ENCODE data around the gene CLCN1. TPM values are rescaled to one million over a fixed set of nuclear protein-coding genes. Genes with fewer than 3 reads are reported as not detected.

CLCN1 gene
- total and polyA plus RNA-seq, 2 of the 4 experiments (the other 2 are of a cell fraction), result not detected

GRCh38 chr7:143368387-143368786, 52.5 kb downstream of the CLCN1 start:
- Histone ChIP-seq H3K14ac (replicated peaks; ENCODE audit: low read depth, low read length) (no peak overlapping the region), H2BK120ac (ENCODE audit: low read depth, low read length) (no peak overlapping the region), H2AK9ac (replicated peaks; ENCODE audit: low read depth, low read length, poor library complexity) (no peak overlapping the region), H3K4me3 (ENCODE audit: insufficient read depth, low read depth, low read length) (no peak overlapping the region), H3K79me1 (ENCODE audit: low read depth in 1 of 2, low read length in 2 of 2) (no peaks in the 10 kb centered on the region), H3K23ac (ENCODE audit: low read depth, low read length) (no peak overlapping the region), H3K9ac (ENCODE audit: low read depth, low read length) (no peak overlapping the region), H2BK20ac (ENCODE audit: low read depth, low read length) (no peak overlapping the region), H3K4ac (ENCODE audit: low read depth, low read length) (no peak overlapping the region), H3K27me3 (ENCODE audit: control insufficient read depth, insufficient read depth, low read length) (peaks cover 21% of the 10 kb centered on the region), H4K8ac (ENCODE audit: low read depth in 2 of 2, low read length in 2 of 2) (no peak overlapping the region), H3K9me3 (ENCODE audit: control insufficient read depth, insufficient read depth, low read length) (no peaks in the 10 kb centered on the region), H4K5ac (ENCODE audit: low read depth, low read length) (no peak overlapping the region), H3K18ac (ENCODE audit: low read depth, low read length) (no peak overlapping the region), H3K4me2 (ENCODE audit: low read depth, low read length) (no peak overlapping the region), H2AK5ac (ENCODE audit: low read depth, low read length) (no peak overlapping the region), H2BK15ac (ENCODE audit: low read depth, low read length) (no peak overlapping the region), H2AFZ (replicated peaks; ENCODE audit: low read length, poor library complexity) (no peak overlapping the region), H4K91ac (ENCODE audit: insufficient read depth, low read depth, low read length) (no peak overlapping the region), H4K20me1 (ENCODE audit: insufficient read depth, low read length) (no peaks in the 10 kb centered on the region), H3K9me1 (ENCODE audit: insufficient read depth, low read length) (peaks cover 3% of the 10 kb centered on the region; the same call in 1 of the 2 replicates), H3K56ac (ENCODE audit: extremely low read depth, insufficient read depth, low read length) (no peak overlapping the region), H3K36me3 (ENCODE audit: control insufficient read depth, insufficient read depth, low read length) (no peaks in the 10 kb centered on the region), H3K27ac (ENCODE audit: insufficient read depth, low read length) (no peak overlapping the region), H3K4me1 (ENCODE audit: control insufficient read depth, insufficient read depth, low read length) (peaks cover 4% of the 10 kb centered on the region; the same call in 1 of the 2 replicates), H2BK5ac (ENCODE audit: low read depth, low read length, poor library complexity, severe bottlenecking) (no peak overlapping the region)
- no peak for TF ChIP-seq NFE2L2 (IDR thresholded peaks at IDR 0.05; ENCODE audit: low read depth, low read length)
- TF ChIP-seq SMC3 (IDR thresholded peaks at IDR 0.05; ENCODE audit: low read depth, low read length), result no peak
- no peak for TF ChIP-seq RFX5 (IDR thresholded peaks at IDR 0.05; ENCODE audit: low read depth, low read length)
- TF ChIP-seq ELK1 (IDR thresholded peaks at IDR 0.05; ENCODE audit: borderline replicate concordance, low read depth, low read length), result no peak
- TF ChIP-seq USF2 (IDR thresholded peaks at IDR 0.05; ENCODE audit: low read depth, low read length), result no peak
- TF ChIP-seq RCOR1 (IDR thresholded peaks at IDR 0.05; ENCODE audit: insufficient replicate concordance, low read length), result no peak
- no peak for TF ChIP-seq CHD1 (IDR thresholded peaks at IDR 0.05; ENCODE audit: low read depth, low read length)
- intact Hi-C loops (cut with micrococcal nuclease) (no loop called here), dilution Hi-C loops (cut with HindIII; ENCODE audit: low sequenced_read_pairs, unreplicated experiment) (no loop called here), in situ Hi-C loops (cut with MboI; ENCODE audit: low sequenced_read_pairs) (loop anchor here (5.0 kb wide), 1 partner anchor 71 kb away; no protein-coding TSS in a partner anchor)
- DNase-seq (no peak), ATAC-seq (ENCODE audit: low read depth) (no peak)
- ChIA-PET CTCF (interaction anchor here (2.1 kb wide), 1 partner anchor 128 kb away, joined by 9 read pairs; no protein-coding TSS in a partner anchor), POLR2A (ENCODE audit: unreplicated experiment) (no interaction called here)
- WGBS, 2 experiments (ENCODE audit: extremely low coverage in 2 of 2, insufficient read length in 1 of 2), result no CpG with 5 or more reads among the region's 1 CpG
- BruUV-seq (replicated peaks), result no TSS peak

Measured in IMR-90 (cell line).